CD14-positive monocyte (primary cell): Measurements from ENCODE around the gene DDX31. TPM values are rescaled to one million over a fixed set of nuclear protein-coding genes. Genes with fewer than 3 reads are reported as not detected.

Experiments used
- DNase-seq, 3 donors: peaks; one replicate each; pipeline ENCODE4 v3.0.0-alpha.2; 2011 to 2022
- H2AFZ ChIP-seq: 2 replicates; pipeline ENCODE4 v1.6.0; 2012; ENCODE audit warnings: mild to moderate bottlenecking, low read depth, low read length, inconsistent platforms; ENCODE audit not compliant: insufficient read depth, poor library complexity, severe bottlenecking
- H3K27ac ChIP-seq, 2 donors: 1 replicate in 1 of 2; 2 replicates in 1 of 2; pipeline ENCODE4 v1.5.1; 2012 to 2013; ENCODE audit warnings: low read length in 2 of 2, control low read depth in 1 of 2, inconsistent platforms in 1 of 2, low read depth in 1 of 2, mild to moderate bottlenecking in 1 of 2
- H3K27me3 ChIP-seq, 2 donors: one replicate each; pipeline versions ENCODE4 v1.6.0 to v1.6.1; 2011 to 2013; ENCODE audit warnings: low read length in 2 of 2; ENCODE audit not compliant: control insufficient read depth in 2 of 2, insufficient read depth in 2 of 2
- H3K36me3 ChIP-seq, 2 donors: replicated peaks in 1 of 2; 1 replicate in 1 of 2; 2 replicates in 1 of 2; pipeline versions ENCODE4 v1.5.1 to v1.6.1; 2012 to 2013; ENCODE audit warnings: low read length in 2 of 2, control low read depth in 1 of 2, inconsistent platforms in 1 of 2, mild to moderate bottlenecking in 1 of 2; ENCODE audit not compliant: insufficient read depth in 2 of 2, control insufficient read depth in 1 of 2
- H3K4me1 ChIP-seq, 2 donors: 1 replicate in 1 of 2; 2 replicates in 1 of 2; pipeline versions ENCODE4 v1.5.1 to v1.6.1; 2012 to 2013; ENCODE audit warnings: low read length in 2 of 2, control low read depth in 1 of 2, inconsistent platforms in 1 of 2, mild to moderate bottlenecking in 1 of 2, moderate library complexity in 1 of 2; ENCODE audit not compliant: insufficient read depth in 2 of 2, control insufficient read depth in 1 of 2
- H3K4me2 ChIP-seq: replicated peaks from 2 replicates; pipeline ENCODE3; 2012; ENCODE audit warnings: low read length, moderate library complexity, mild to moderate bottlenecking; ENCODE audit not compliant: poor library complexity, severe bottlenecking; ENCODE audit errors: extremely low read depth
- H3K4me3 ChIP-seq, 3 experiments: fragments of 200-600 bp in 1 of 3; sonication (generic) in 1 of 3; replicated peaks in 1 of 3; 1 replicate in 2 of 3; 2 replicates in 1 of 3; pipeline ENCODE4 v1.5.1; 2011 to 2013; ENCODE audit warnings: low read length in 3 of 3, mild to moderate bottlenecking in 3 of 3, control low read depth in 2 of 3, low read depth in 2 of 3, inconsistent platforms in 1 of 3, moderate library complexity in 1 of 3
- H3K79me2 ChIP-seq: 2 replicates; pipeline ENCODE4 v1.6.0; 2012; ENCODE audit warnings: mild to moderate bottlenecking, control low read depth, inconsistent platforms, low read length, moderate library complexity; ENCODE audit not compliant: insufficient read depth
- H3K9ac ChIP-seq: 2 replicates; pipeline ENCODE4 v1.6.0; 2017; ENCODE audit warnings: low read length, mild to moderate bottlenecking; ENCODE audit not compliant: insufficient read depth, poor library complexity, severe bottlenecking
- H3K9me3 ChIP-seq, 2 donors: replicated peaks in 1 of 2; 1 replicate in 1 of 2; 2 replicates in 1 of 2; pipeline versions ENCODE4 v1.5.1 to v1.6.1; 2012 to 2013; ENCODE audit warnings: low read length in 2 of 2, control low read depth in 1 of 2; ENCODE audit not compliant: control insufficient read depth in 1 of 2, insufficient read depth in 1 of 2
- H4K20me1 ChIP-seq: 2 replicates; pipeline ENCODE4 v1.6.0; 2012; ENCODE audit warnings: mild to moderate bottlenecking, low read length, control low read depth, moderate library complexity; ENCODE audit not compliant: insufficient read depth
- H3K27ac Mint-ChIP-seq, 7 donors: one replicate each; pipeline ENCODE4 v1.8.0; 2020; ENCODE audit warnings: mild to moderate bottlenecking in 7 of 7, mixed read lengths in 7 of 7, moderate library complexity in 6 of 7, inconsistent platforms in 2 of 7
- H3K27me3 Mint-ChIP-seq, 3 donors: one replicate each; pipeline ENCODE4 v1.8.0; 2021 to 2022; ENCODE audit warnings: low read depth in 3 of 3, mild to moderate bottlenecking in 3 of 3, mixed read lengths in 3 of 3, moderate library complexity in 3 of 3, inconsistent platforms in 1 of 3
- H3K36me3 Mint-ChIP-seq, 2 donors: one replicate each; pipeline ENCODE4 v1.8.0; 2020; ENCODE audit warnings: mixed read lengths in 2 of 2, inconsistent platforms in 1 of 2, mild to moderate bottlenecking in 1 of 2
- H3K4me1 Mint-ChIP-seq: one replicate; pipeline ENCODE4 v1.8.0; 2020; ENCODE audit warnings: mild to moderate bottlenecking, mixed read lengths
- H3K4me3 Mint-ChIP-seq, 2 donors: one replicate each; pipeline ENCODE4 v1.8.0; 2020; ENCODE audit warnings: mild to moderate bottlenecking in 2 of 2, mixed read lengths in 2 of 2, moderate library complexity in 1 of 2
- H3K9me3 Mint-ChIP-seq, 7 donors: one replicate each; pipeline ENCODE4 v1.8.0; 2020 to 2022; ENCODE audit warnings: mixed read lengths in 7 of 7, mild to moderate bottlenecking in 6 of 7, moderate library complexity in 6 of 7, inconsistent platforms in 2 of 7
- WGBS: methylation state at CpG from one replicate; pipeline ENCODE4 v1.1.5; 2013; ENCODE audit warnings: missing lambda C conversion rate; ENCODE audit not compliant: insufficient coverage; 5-methylcytosine and 5-hydroxymethylcytosine counted together
- intact Hi-C, 2 donors: fragments of 100-400 bp; cut with micrococcal nuclease; formaldehyde crosslinking; loops; one replicate each; pipeline versions ENCODE4 v1.15.0 to v1.15.1; 2023
- polyA plus RNA-seq, 3 donors: library from polyadenylated mRNA; depleted of rRNA in 1 of 3; unstranded in 2 of 3; stranded (reverse) in 1 of 3; fragments of 300-500 nt in 2 of 3; fragments of >200 nt in 1 of 3; fragmentation: Illumina TruSeq in 2 of 3; gene quantifications; 1 replicate in 2 of 3; 2 replicates in 1 of 3; pipeline ENCODE4 v1.2.3, GENCODE V29; 2012 to 2021
- TF ChIP-seq, protein P1 (sequence below): fragments of 200-600 bp; IDR thresholded peaks from one replicate; pipeline ENCODE4 v1.8.0; 2022; ENCODE audit warnings: antibody characterized with exemption, mild to moderate bottlenecking

The DDX31 gene
- polyA plus RNA-seq, 3 donors: 1.1 to 4.2 (median 1.5) TPM

GRCh38 chr9:132577119-132577518 lies 92.7 kb downstream of the DDX31 start:
- intact Hi-C loops: no loop called here
- H3K4me3 Mint-ChIP-seq: peak overlapping the region in 1 of 2 donors; percentile 63
- TF ChIP-seq, protein P1, sequence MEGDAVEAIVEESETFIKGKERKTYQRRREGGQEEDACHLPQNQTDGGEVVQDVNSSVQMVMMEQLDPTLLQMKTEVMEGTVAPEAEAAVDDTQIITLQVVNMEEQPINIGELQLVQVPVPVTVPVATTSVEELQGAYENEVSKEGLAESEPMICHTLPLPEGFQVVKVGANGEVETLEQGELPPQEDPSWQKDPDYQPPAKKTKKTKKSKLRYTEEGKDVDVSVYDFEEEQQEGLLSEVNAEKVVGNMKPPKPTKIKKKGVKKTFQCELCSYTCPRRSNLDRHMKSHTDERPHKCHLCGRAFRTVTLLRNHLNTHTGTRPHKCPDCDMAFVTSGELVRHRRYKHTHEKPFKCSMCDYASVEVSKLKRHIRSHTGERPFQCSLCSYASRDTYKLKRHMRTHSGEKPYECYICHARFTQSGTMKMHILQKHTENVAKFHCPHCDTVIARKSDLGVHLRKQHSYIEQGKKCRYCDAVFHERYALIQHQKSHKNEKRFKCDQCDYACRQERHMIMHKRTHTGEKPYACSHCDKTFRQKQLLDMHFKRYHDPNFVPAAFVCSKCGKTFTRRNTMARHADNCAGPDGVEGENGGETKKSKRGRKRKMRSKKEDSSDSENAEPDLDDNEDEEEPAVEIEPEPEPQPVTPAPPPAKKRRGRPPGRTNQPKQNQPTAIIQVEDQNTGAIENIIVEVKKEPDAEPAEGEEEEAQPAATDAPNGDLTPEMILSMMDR: no peak
- H3K4me2 ChIP-seq: no peak overlapping the region
- H3K36me3 ChIP-seq: no peaks in the 10 kb centered on the region
- no peak for DNase-seq
- H3K27ac ChIP-seq: no peak overlapping the region
- no peak overlapping the region for H3K4me3 ChIP-seq
- H2AFZ ChIP-seq: no peak overlapping the region
- H3K27me3 Mint-ChIP-seq: peaks cover 75 to 87% (median 80%) of the 10 kb centered on the region in 3 donors
- peaks cover 0 to 18% (median 10%) of the 10 kb centered on the region in 7 donors for H3K9me3 Mint-ChIP-seq
- peaks cover 7% of the 10 kb centered on the region for H3K4me1 Mint-ChIP-seq
- H3K79me2 ChIP-seq: no peaks in the 10 kb centered on the region
- H3K36me3 Mint-ChIP-seq: peaks cover 2 to 6% of the 10 kb centered on the region in 2 donors
- peaks cover 5 to 6% of the 10 kb centered on the region in 2 donors for H3K4me1 ChIP-seq
- H3K9ac ChIP-seq: no peak overlapping the region
- H4K20me1 ChIP-seq: no peaks in the 10 kb centered on the region
- H3K9me3 ChIP-seq: peaks cover 0 to 30% of the 10 kb centered on the region in 2 donors
- H3K27me3 ChIP-seq: peaks cover 44 to 71% of the 10 kb centered on the region in 2 donors
- no peak overlapping the region for H3K27ac Mint-ChIP-seq

GRCh38 chr9:132575811-132576210 lies 94.0 kb downstream of the DDX31 start:
- 93% methylated on average over 3 of the region's 5 CpGs for WGBS

More at GRCh38 chr9:132575811-132576210, 94.0 kb downstream of the DDX31 start:
- H3K4me1 ChIP-seq: no peaks in the 10 kb centered on the region
- H3K27ac ChIP-seq: no peak overlapping the region
- no peak for DNase-seq
- H3K9me3 Mint-ChIP-seq: peaks cover 0 to 8% (median 3%) of the 10 kb centered on the region in 7 donors
- H3K4me3 ChIP-seq: no peak overlapping the region
- H3K27me3 Mint-ChIP-seq: peaks cover 62 to 77% (median 69%) of the 10 kb centered on the region in 3 donors
- peaks cover 0 to 2% of the 10 kb centered on the region in 2 donors for H3K36me3 Mint-ChIP-seq
- peak overlapping the region in 1 of 2 donors; percentile 8 for H3K4me3 Mint-ChIP-seq
- no peak overlapping the region for H3K4me2 ChIP-seq
- no peak overlapping the region for H3K27ac Mint-ChIP-seq
- TF ChIP-seq, protein P1: no peak
- no peak overlapping the region for H3K9ac ChIP-seq
- H3K9me3 ChIP-seq: peaks cover 0 to 19% of the 10 kb centered on the region in 2 donors
- H4K20me1 ChIP-seq: no peaks in the 10 kb centered on the region
- no peaks in the 10 kb centered on the region for H3K36me3 ChIP-seq
- H3K27me3 ChIP-seq: peaks cover 34 to 58% of the 10 kb centered on the region in 2 donors
- H2AFZ ChIP-seq: no peak overlapping the region
- no peaks in the 10 kb centered on the region for H3K4me1 Mint-ChIP-seq
- intact Hi-C loops: no loop called here
- H3K79me2 ChIP-seq: no peaks in the 10 kb centered on the region
